Stimulated activated naive CD4-positive, alpha-beta T cell (primary cell): Measurements from ENCODE around the gene GGACT.
A peak's percentile ranks its signal among the peaks of the same experiment; 100 is the strongest.
"Not testable (repeated sequence)": the region's sequence is repeated elsewhere in the genome, so short reads cannot be mapped to it uniquely, and the experiment has no call there.

Experiments
- DNase-seq, 6 experiments: peaks; one replicate each; lab custom pipeline; 2025; lab: John Stamatoyannopoulos, UW

The GGACT gene

GRCh38 chr13:100529666-100530377 lies 58.8 kb downstream of the GGACT start:
- no peak for DNase-seq

GRCh38 chr13:100528820-100529219 lies 59.8 kb downstream of the GGACT start:
- no peak for DNase-seq

GRCh38 chr13:100528353-100528752 lies 60.2 kb downstream of the GGACT start:
- no peak for DNase-seq

- DNase-seq, result no peak
Measured at GRCh38 chr13:100527644-100528043, 60.9 kb downstream of the GGACT start.

- no peak for DNase-seq
Measured at GRCh38 chr13:100526318-100527000, 62.1 kb downstream of the GGACT start.

DNA sequence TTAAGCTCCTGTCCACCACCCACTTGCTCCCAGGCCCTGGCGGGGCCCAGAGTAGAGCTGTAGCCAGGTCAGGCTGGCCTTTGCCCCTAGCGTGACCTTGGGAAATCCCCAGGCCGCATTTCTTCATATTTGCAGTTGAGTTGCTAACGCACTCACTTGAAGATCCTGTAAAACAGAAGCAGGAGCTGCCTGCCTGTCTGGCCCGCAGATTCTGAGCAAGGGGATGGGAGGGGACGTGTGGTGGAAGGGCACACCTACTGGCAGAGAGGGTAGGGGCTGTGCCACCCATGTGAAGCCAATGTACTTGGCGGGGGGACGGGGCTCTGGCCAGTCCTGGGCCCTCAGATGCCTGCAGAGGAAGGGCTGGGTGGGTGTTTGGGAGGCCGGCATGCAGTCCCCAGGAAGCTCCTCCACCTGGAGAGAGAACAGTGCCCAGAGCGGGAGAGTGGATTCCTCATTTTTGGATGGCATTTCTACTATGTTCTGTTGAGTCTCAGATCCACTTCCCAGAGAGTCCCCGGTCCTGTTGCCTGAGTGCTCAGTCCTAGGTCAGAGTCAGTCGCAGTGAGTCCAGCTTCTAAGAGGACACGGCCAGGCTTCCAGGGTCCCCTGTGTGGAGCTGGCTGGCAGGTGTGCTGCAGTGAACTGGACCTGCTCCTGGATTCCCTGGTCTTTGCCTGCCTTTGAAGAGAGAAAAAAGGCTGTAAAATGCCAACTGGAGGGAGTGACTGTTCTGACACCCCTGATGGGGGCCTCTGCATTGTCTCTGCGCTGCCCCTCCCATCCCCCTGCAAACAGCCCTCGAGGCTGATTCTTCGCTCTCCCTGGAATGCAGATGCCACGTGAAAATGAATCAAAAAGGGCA lies 62.9 kb downstream of the GGACT start:
- DNase-seq, result no peak

- not testable (repeated sequence) for DNase-seq
Measured at GRCh38 chr13:100524688-100525087, 63.9 kb downstream of the GGACT start.

GRCh38 chr13:100523981-100524386 lies 64.6 kb downstream of the GGACT start:
- DNase-seq, result no peak

DNA sequence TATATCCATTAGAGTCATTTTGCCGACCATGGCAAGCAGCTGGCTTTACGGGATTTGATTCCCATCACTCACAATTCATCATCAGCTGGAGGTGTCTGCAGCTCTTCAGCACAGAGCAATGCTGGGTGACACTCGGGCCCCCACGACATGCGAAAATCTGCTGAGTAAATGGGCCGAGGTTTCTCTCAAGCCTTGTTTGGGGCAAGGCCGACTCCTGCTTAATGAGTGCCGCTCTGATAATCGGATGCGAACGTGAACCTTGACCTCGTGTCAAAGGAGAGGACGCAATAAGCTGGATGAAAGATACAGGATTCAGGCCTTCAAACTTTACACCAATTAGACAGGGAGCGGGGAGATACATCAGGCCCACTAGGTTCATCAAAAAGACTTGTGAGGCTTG lies 65.2 kb downstream of the GGACT start:
- no peak for DNase-seq

DNA sequence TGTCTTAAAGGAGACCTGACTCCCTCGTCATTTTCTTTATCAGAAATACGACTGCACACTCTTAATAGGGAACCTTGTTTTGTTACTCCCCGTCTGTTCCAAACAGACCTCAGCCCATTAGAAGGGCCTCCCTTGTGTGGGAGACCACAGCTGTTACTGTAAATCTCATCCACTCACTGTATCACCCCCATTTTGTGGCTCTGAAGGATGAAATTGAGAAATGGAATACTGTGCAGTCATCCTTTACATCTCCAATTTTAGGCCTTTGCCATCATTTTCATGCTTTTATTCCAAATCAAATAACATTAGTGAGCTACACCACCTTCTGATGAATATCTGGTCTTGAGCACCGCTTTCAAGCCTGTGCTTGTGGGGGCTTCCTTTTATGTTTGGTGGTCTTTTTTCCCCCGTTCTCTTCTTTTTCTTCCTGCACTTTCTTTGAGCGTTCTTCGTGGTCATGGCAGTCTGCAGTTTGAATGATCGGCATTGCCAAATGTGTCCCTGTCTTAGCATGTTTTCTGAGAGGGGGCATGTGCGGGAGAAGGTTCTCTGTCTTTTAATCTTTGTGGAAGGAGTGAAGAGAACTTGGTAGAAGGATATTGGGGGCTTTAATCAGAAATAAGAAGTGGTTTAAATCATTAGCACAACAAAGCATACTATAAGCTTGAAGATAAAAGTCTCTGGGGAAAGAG lies 65.8 kb downstream of the GGACT start:
- DNase-seq, result no peak

DNA sequence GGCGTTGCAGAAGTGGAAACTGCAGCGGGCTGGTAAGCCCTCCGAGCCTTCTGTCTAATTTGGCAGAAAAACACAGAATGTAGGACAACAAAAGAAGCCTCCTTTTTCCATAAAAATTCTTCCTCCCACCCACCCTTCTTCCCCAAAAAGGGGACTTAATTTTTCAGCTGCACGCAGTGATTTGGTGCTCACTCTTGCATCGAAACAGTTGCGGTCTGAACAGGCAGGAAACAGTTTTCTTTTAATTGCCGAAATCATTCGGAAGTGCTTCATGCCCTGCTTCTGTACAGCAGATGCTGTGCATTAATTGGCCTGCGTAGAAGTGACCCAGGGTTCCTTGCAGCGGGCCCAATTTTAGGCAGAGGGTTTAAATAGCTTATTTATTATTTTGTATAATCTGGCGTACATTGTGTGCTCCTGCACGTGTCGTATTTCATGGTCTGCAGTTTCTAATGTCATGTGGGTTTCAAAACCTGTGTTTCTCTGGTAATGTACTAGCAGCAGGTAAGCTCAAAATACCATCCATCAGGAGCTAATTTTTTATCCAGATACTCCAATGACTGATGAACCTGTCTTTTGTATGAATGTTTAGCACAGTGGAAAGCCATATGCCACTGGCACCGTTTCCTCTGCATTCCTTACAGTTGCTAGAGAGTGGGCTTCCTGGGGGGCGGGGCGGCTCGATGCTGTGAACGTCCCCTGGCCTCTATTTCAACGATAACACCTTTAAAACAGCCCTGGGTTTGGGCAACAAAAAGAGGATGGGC lies 66.6 kb downstream of the GGACT start:
- peak in 2 of 6 experiments; percentile 11 to 16 for DNase-seq

DNA sequence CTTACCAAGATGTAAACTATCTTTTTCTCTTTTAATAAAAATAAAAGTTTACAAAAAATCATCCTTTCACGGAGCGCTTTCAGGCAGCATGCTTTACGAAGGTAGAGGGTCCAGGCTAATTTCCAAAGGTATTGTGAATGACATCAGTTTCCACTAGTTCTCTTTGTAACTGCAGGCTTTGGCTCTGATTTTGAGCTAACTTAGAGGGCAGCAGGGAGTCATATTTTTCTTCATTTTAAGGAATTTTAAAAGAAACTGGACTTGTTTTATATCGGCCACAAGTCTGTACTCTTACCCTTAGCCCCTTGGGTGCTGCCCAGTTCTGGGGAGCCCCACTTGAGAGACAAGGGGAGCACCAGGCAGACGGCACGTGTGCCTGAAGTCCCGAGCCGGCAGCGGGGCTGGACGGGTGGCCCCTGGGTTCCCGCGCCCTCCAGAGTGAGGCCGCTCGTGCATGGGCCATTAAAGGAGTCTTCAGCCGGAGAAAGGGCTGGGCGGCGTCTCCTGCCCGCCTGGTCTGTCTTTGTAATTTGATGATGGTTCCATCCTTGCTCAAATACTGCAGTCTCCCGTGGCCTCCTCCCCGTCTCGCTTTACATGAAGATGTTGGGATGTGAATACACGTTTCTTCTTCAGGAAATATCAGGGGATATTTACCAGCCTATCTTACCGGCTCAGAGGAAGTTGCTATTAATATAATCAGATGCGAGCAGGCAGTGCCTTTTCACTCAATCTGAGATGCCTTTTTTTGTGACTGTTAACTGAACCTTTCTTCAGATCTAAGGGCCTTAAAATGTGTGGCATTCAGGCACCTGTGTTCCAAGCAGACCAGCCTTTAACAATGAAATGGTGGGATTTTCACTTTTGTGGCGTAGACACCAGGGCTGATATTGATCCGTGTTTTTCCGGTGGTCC lies 67.4 kb downstream of the GGACT start:
- no peak for DNase-seq

DNA sequence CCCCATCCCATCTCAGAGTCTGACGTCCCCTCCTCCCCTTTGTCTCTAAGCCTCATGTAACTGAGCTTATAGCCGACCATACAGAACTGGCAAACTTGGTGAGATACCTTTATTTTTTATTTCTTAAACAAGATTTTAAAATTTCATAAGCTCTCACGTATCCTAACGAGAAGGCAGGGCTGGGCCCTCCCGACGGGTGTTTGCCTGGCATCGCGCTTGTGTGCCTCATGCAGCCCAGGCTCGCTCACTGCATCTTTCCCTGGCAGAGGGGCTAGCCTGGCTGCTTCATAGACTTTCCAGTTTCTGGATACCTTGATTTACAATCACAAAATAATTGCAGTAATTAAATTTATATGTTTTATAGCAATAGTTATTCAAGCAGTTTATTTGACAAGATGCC lies 69.0 kb downstream of the GGACT start:
- DNase-seq, result no peak

- no peak for DNase-seq
Measured at GRCh38 chr13:100518394-100519062, 70.1 kb downstream of the GGACT start.

DNA sequence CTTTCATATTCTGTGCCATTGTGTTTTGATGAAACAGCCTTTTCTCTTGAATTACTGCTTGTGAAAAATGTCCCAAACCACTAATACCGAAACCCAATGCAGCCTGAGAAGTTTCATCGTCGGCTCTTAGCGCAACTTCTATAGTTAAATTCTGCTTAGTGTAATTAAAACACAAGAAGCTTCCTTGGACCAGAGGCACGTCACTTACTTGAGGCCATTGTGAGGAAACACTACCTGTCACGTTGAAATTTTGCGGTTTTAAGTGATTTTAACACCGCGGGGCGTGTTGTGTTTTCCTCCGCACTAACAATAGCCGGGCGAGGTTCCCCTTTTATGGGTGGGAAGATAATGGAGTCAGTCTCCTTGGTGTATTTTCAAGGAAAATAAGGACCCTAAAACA lies 70.9 kb downstream of the GGACT start:
- no peak for DNase-seq

DNA sequence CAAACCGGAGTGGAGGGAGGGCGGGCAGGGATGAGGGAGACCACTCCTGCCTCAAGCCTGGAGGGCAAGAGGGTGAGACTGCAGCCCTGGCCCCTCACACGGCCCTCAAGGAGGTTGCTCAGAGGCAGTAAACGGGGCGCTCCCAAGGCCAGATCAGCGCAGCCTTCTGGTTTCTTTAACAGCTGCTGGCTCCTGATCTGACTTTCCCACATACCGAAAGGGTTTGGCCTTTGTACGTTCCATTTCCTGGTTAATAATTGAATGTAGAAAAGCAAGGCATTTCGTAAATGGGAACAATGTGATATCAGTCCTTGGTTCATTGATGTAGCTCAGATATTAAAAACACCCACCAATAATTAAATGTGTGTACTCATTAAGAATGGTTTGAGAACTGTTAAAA lies 71.5 kb downstream of the GGACT start:
- no peak for DNase-seq

DNA sequence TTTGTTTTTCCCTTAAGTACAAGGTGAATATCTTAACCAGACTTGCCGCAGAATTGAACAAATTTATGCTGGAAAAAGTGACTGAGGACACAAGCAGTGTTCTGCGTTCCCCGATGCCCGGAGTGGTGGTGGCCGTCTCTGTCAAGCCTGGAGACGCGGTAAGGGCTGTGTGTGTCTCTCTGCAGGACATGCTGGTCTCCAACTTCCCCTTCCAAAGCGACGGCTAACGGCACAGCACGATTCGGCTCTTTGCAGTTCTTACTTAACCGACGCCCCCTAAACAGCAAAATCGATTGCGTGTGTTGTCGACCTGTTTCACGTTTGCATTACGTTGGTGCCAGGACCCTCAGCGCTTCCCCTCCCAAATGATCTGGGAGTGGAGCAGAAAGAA lies 73.2 kb downstream of the GGACT start:
- no peak for DNase-seq

GRCh38 chr13:100514788-100515409 lies 73.7 kb downstream of the GGACT start:
- peak; percentile 24 to 72 (median 55) for DNase-seq

- DNase-seq, result no peak
Measured at GRCh38 chr13:100513987-100514670, 74.5 kb downstream of the GGACT start.
